Measurements from ENCODE around the gene CACNA1D.

The CACNA1D gene

GRCh38 chr3:53845881-53846133, 351.4 kb downstream of the CACNA1D start:
- DNase-seq (ENCODE audit: low spot score) = peak; percentile 4
- POLR2A ChIA-PET (ENCODE audit: low non-redundant PET) = no interaction called here
- TF ChIP-seq, protein P1, sequence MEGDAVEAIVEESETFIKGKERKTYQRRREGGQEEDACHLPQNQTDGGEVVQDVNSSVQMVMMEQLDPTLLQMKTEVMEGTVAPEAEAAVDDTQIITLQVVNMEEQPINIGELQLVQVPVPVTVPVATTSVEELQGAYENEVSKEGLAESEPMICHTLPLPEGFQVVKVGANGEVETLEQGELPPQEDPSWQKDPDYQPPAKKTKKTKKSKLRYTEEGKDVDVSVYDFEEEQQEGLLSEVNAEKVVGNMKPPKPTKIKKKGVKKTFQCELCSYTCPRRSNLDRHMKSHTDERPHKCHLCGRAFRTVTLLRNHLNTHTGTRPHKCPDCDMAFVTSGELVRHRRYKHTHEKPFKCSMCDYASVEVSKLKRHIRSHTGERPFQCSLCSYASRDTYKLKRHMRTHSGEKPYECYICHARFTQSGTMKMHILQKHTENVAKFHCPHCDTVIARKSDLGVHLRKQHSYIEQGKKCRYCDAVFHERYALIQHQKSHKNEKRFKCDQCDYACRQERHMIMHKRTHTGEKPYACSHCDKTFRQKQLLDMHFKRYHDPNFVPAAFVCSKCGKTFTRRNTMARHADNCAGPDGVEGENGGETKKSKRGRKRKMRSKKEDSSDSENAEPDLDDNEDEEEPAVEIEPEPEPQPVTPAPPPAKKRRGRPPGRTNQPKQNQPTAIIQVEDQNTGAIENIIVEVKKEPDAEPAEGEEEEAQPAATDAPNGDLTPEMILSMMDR (conservative IDR thresholded peaks at IDR 0.05; ENCODE audit: low read depth) = no peak
- H3K27ac ChIP-seq = no peak overlapping the region
- CTCF ChIA-PET = no interaction called here

- ChIA-PET POLR2A (ENCODE audit: low non-redundant PET) (no interaction called here), CTCF (no interaction called here)
- TF ChIP-seq, protein P1 (conservative IDR thresholded peaks at IDR 0.05; ENCODE audit: low read depth) = no peak
- H3K27ac ChIP-seq = no peak within 1 kb of the TSS
- DNase-seq (ENCODE audit: low spot score) = peak; percentile 5
Measured at GRCh38 chr3:53846134-53846850, 351.9 kb downstream of the CACNA1D start, which contains the start of the genes CHDH and IL17RB. CHDH (minus strand) TSS chr3:53846419; CDS start chr3:53824008, 22,411 bp downstream. IL17RB (plus strand) TSS chr3:53846568; CDS start chr3:53846589, 21 bp downstream.

- H3K27ac ChIP-seq = no peak overlapping the region
- DNase-seq (ENCODE audit: low spot score) = no peak
- CTCF ChIA-PET = no interaction called here
- TF ChIP-seq, protein P1 (conservative IDR thresholded peaks at IDR 0.05; ENCODE audit: low read depth) = no peak
- POLR2A ChIA-PET (ENCODE audit: low non-redundant PET) = no interaction called here
Measured at GRCh38 chr3:53846851-53847155, 352.4 kb downstream of the CACNA1D start.

GRCh38 chr3:53849916-53850315, 355.5 kb downstream of the CACNA1D start:
- no peak for DNase-seq (ENCODE audit: low spot score)
- ChIA-PET POLR2A (ENCODE audit: low non-redundant PET) (no interaction called here), CTCF (no interaction called here)
- TF ChIP-seq, protein P1 (conservative IDR thresholded peaks at IDR 0.05; ENCODE audit: low read depth) = no peak
- H3K27ac ChIP-seq = no peak overlapping the region

DNA sequence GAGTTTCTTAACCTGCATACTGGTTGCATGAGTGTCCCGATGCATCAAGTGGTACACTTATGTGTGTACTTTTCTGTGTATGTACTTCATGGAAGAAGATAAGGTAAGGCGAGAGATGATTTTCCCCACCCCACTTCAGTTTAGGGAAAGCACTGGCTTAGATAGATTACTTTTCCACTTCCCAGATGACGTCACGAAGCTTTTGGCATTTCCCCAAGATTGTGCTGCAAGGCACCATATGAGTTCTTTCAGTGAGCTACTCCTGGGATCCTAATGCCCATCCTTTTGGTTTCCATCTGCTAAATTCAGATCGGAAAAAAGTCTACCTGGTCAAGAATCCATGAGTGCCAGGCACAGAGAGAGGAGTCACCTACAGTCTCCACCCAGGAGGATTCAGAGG, 356.5 kb downstream of the CACNA1D start:
- POLR2A ChIA-PET (ENCODE audit: low non-redundant PET) = no interaction called here
- CTCF ChIA-PET = no interaction called here
- no peak overlapping the region for H3K27ac ChIP-seq
- TF ChIP-seq, protein P1 (conservative IDR thresholded peaks at IDR 0.05; ENCODE audit: low read depth) = no peak
- no peak for DNase-seq (ENCODE audit: low spot score)

- TF ChIP-seq, protein P1 (conservative IDR thresholded peaks at IDR 0.05; ENCODE audit: low read depth) = no peak
- no peak overlapping the region for H3K27ac ChIP-seq
- ChIA-PET POLR2A (ENCODE audit: low non-redundant PET) (no interaction called here), CTCF (no interaction called here)
- DNase-seq (ENCODE audit: low spot score) = no peak
Measured at GRCh38 chr3:53856964-53857363, 362.6 kb downstream of the CACNA1D start.

Data from RWPE1 (cell line).